ENCODE data around the gene KCNS3. TPM values are rescaled to one million over a fixed set of nuclear protein-coding genes. Genes with fewer than 3 reads are reported as not detected.
A peak's percentile ranks its signal among the peaks of the same experiment; 100 is the strongest.

KCNS3 gene
- polyA plus RNA-seq, 4 donors, result 0.67 to 14.7 (median 4.2) TPM

GRCh38 chr2:17892770-17893534 lies 14.5 kb downstream of the KCNS3 start:
- Histone ChIP-seq H3K4me1 (ENCODE audit: control insufficient read depth in 3 of 3, insufficient read depth in 2 of 3, low read depth in 1 of 3, low read length in 2 of 3) (no peaks in the 10 kb centered on the region), H3K27me3 (ENCODE audit: control insufficient read depth in 3 of 3, insufficient read depth in 3 of 3, low read length in 3 of 3) (no peaks in the 10 kb centered on the region), H3K36me3 (ENCODE audit: control insufficient read depth in 3 of 3, insufficient read depth in 2 of 3, low read depth in 1 of 3, low read length in 3 of 3) (no peaks in the 10 kb centered on the region), H3K27ac (ENCODE audit: low read depth in 1 of 3, low read length in 2 of 3) (no peak overlapping the region), H3K4me3 (ENCODE audit: low read depth in 1 of 3, low read length in 3 of 3) (no peak overlapping the region), H3K9me3 (ENCODE audit: control insufficient read depth in 2 of 2, insufficient read depth in 1 of 2, low read depth in 1 of 2, low read length in 1 of 2) (peaks cover 0 to 4% of the 10 kb centered on the region in 2 donors)
- 64 to 72% (median 64%) methylated on average over 10 of the region's 10 CpGs for WGBS, 3 donors
- FAIRE-seq (no peak), DNase-seq (peak in 1 of 2 donors; percentile 51)

GRCh38 chr2:17894005-17894404 lies 15.5 kb downstream of the KCNS3 start:
- Histone ChIP-seq H3K36me3 (ENCODE audit: control insufficient read depth in 3 of 3, insufficient read depth in 2 of 3, low read depth in 1 of 3, low read length in 3 of 3) (no peaks in the 10 kb centered on the region), H3K4me3 (ENCODE audit: low read depth in 1 of 3, low read length in 3 of 3) (no peak overlapping the region), H3K4me1 (ENCODE audit: control insufficient read depth in 3 of 3, insufficient read depth in 2 of 3, low read depth in 1 of 3, low read length in 2 of 3) (no peaks in the 10 kb centered on the region), H3K27ac (ENCODE audit: low read depth in 1 of 3, low read length in 2 of 3) (no peak overlapping the region), H3K27me3 (ENCODE audit: control insufficient read depth in 3 of 3, insufficient read depth in 3 of 3, low read length in 3 of 3) (no peaks in the 10 kb centered on the region), H3K9me3 (ENCODE audit: control insufficient read depth in 2 of 2, insufficient read depth in 1 of 2, low read depth in 1 of 2, low read length in 1 of 2) (peaks cover 0 to 4% of the 10 kb centered on the region in 2 donors)
- WGBS, 3 donors, result 0% methylated on average over 1 of the region's 1 CpG
- no peak for DNase-seq
- no peak for FAIRE-seq

- WGBS, 3 donors, result 53 to 62% (median 61%) methylated on average over 2 of the region's 2 CpGs
- H3K36me3 ChIP-seq (ENCODE audit: control insufficient read depth in 3 of 3, insufficient read depth in 2 of 3, low read depth in 1 of 3, low read length in 3 of 3), result no peaks in the 10 kb centered on the region
- no peaks in the 10 kb centered on the region for H3K27me3 ChIP-seq (ENCODE audit: control insufficient read depth in 3 of 3, insufficient read depth in 3 of 3, low read length in 3 of 3)
- H3K4me3 ChIP-seq (ENCODE audit: low read depth in 1 of 3, low read length in 3 of 3), result no peak overlapping the region
- FAIRE-seq (no peak), DNase-seq (no peak)
- peaks cover 0 to 4% of the 10 kb centered on the region in 2 donors for H3K9me3 ChIP-seq (ENCODE audit: control insufficient read depth in 2 of 2, insufficient read depth in 1 of 2, low read depth in 1 of 2, low read length in 1 of 2)
- no peak overlapping the region for H3K27ac ChIP-seq (ENCODE audit: low read depth in 1 of 3, low read length in 2 of 3)
- no peaks in the 10 kb centered on the region for H3K4me1 ChIP-seq (ENCODE audit: control insufficient read depth in 3 of 3, insufficient read depth in 2 of 3, low read depth in 1 of 3, low read length in 2 of 3)
Measured at GRCh38 chr2:17894556-17894955, 16.1 kb downstream of the KCNS3 start.

GRCh38 chr2:17899871-17900270 lies 21.4 kb downstream of the KCNS3 start:
- WGBS, 3 donors, result 70 to 79% (median 71%) methylated on average over 4 of the region's 4 CpGs
- no peaks in the 10 kb centered on the region for H3K4me1 ChIP-seq (ENCODE audit: control insufficient read depth in 3 of 3, insufficient read depth in 2 of 3, low read depth in 1 of 3, low read length in 2 of 3)
- H3K27ac ChIP-seq (ENCODE audit: low read depth in 1 of 3, low read length in 2 of 3), result no peak overlapping the region
- H3K36me3 ChIP-seq (ENCODE audit: control insufficient read depth in 3 of 3, insufficient read depth in 2 of 3, low read depth in 1 of 3, low read length in 3 of 3), result no peaks in the 10 kb centered on the region
- H3K27me3 ChIP-seq (ENCODE audit: control insufficient read depth in 3 of 3, insufficient read depth in 3 of 3, low read length in 3 of 3), result no peaks in the 10 kb centered on the region
- no peak overlapping the region for H3K4me3 ChIP-seq (ENCODE audit: low read depth in 1 of 3, low read length in 3 of 3)
- DNase-seq (no peak), FAIRE-seq (no peak)
- H3K9me3 ChIP-seq (ENCODE audit: control insufficient read depth in 2 of 2, insufficient read depth in 1 of 2, low read depth in 1 of 2, low read length in 1 of 2), result no peaks in the 10 kb centered on the region

- WGBS, 3 donors, result 17 to 34% (median 27%) methylated on average over 5 of the region's 5 CpGs
- Histone ChIP-seq H3K36me3 (ENCODE audit: control insufficient read depth in 3 of 3, insufficient read depth in 2 of 3, low read depth in 1 of 3, low read length in 3 of 3) (no peaks in the 10 kb centered on the region), H3K27me3 (ENCODE audit: control insufficient read depth in 3 of 3, insufficient read depth in 3 of 3, low read length in 3 of 3) (no peaks in the 10 kb centered on the region), H3K4me3 (ENCODE audit: low read depth in 1 of 3, low read length in 3 of 3) (no peak overlapping the region), H3K27ac (ENCODE audit: low read depth in 1 of 3, low read length in 2 of 3) (no peak overlapping the region), H3K9me3 (ENCODE audit: control insufficient read depth in 2 of 2, insufficient read depth in 1 of 2, low read depth in 1 of 2, low read length in 1 of 2) (no peaks in the 10 kb centered on the region), H3K4me1 (ENCODE audit: control insufficient read depth in 3 of 3, insufficient read depth in 2 of 3, low read depth in 1 of 3, low read length in 2 of 3) (no peaks in the 10 kb centered on the region)
- DNase-seq (no peak), FAIRE-seq (no peak)
Measured at GRCh38 chr2:17901246-17901645, 22.8 kb downstream of the KCNS3 start.

- 17 to 58% (median 30%) methylated on average over 5 of the region's 5 CpGs for WGBS, 3 donors
- H3K4me1 ChIP-seq (ENCODE audit: control insufficient read depth in 3 of 3, insufficient read depth in 2 of 3, low read depth in 1 of 3, low read length in 2 of 3), result peaks cover 0 to 2% (median 0%) of the 10 kb centered on the region in 3 donors
Measured at GRCh38 chr2:17910980-17911379, 32.5 kb downstream of the KCNS3 start.

GRCh38 chr2:17911491-17912260 lies 33.2 kb downstream of the KCNS3 start:
- 49 to 55% (median 53%) methylated on average over 5 of the region's 5 CpGs for WGBS, 3 donors

More at GRCh38 chr2:17910980-17911379, 32.5 kb downstream of the KCNS3 start:
- no peak for FAIRE-seq
- DNase-seq, result peak in 1 of 2 donors; percentile 52
- Histone ChIP-seq H3K9me3 (ENCODE audit: control insufficient read depth in 2 of 2, insufficient read depth in 1 of 2, low read depth in 1 of 2, low read length in 1 of 2) (no peaks in the 10 kb centered on the region), H3K27me3 (ENCODE audit: control insufficient read depth in 3 of 3, insufficient read depth in 3 of 3, low read length in 3 of 3) (no peaks in the 10 kb centered on the region), H3K36me3 (ENCODE audit: control insufficient read depth in 3 of 3, insufficient read depth in 2 of 3, low read depth in 1 of 3, low read length in 3 of 3) (no peaks in the 10 kb centered on the region), H3K4me3 (ENCODE audit: low read depth in 1 of 3, low read length in 3 of 3) (no peak overlapping the region), H3K27ac (ENCODE audit: low read depth in 1 of 3, low read length in 2 of 3) (no peak overlapping the region)

GRCh38 chr2:17912266-17912691 lies 33.8 kb downstream of the KCNS3 start:
- H3K4me3 ChIP-seq (ENCODE audit: low read depth in 1 of 3, low read length in 3 of 3), result no peak overlapping the region
- DNase-seq (peak in 1 of 2 donors; percentile 15), FAIRE-seq (no peak)
- no peaks in the 10 kb centered on the region for H3K36me3 ChIP-seq (ENCODE audit: control insufficient read depth in 3 of 3, insufficient read depth in 2 of 3, low read depth in 1 of 3, low read length in 3 of 3)
- H3K4me1 ChIP-seq (ENCODE audit: control insufficient read depth in 3 of 3, insufficient read depth in 2 of 3, low read depth in 1 of 3, low read length in 2 of 3), result peaks cover 0 to 2% (median 0%) of the 10 kb centered on the region in 3 donors
- WGBS, 3 donors, result 60 to 70% (median 64%) methylated on average over 5 of the region's 5 CpGs
- no peaks in the 10 kb centered on the region for H3K9me3 ChIP-seq (ENCODE audit: control insufficient read depth in 2 of 2, insufficient read depth in 1 of 2, low read depth in 1 of 2, low read length in 1 of 2)
- no peaks in the 10 kb centered on the region for H3K27me3 ChIP-seq (ENCODE audit: control insufficient read depth in 3 of 3, insufficient read depth in 3 of 3, low read length in 3 of 3)
- no peak overlapping the region for H3K27ac ChIP-seq (ENCODE audit: low read depth in 1 of 3, low read length in 2 of 3)

More at GRCh38 chr2:17911491-17912260, 33.2 kb downstream of the KCNS3 start:
- DNase-seq (no peak), FAIRE-seq (no peak)
- Histone ChIP-seq H3K27ac (ENCODE audit: low read depth in 1 of 3, low read length in 2 of 3) (no peak overlapping the region), H3K27me3 (ENCODE audit: control insufficient read depth in 3 of 3, insufficient read depth in 3 of 3, low read length in 3 of 3) (no peaks in the 10 kb centered on the region), H3K9me3 (ENCODE audit: control insufficient read depth in 2 of 2, insufficient read depth in 1 of 2, low read depth in 1 of 2, low read length in 1 of 2) (no peaks in the 10 kb centered on the region), H3K36me3 (ENCODE audit: control insufficient read depth in 3 of 3, insufficient read depth in 2 of 3, low read depth in 1 of 3, low read length in 3 of 3) (no peaks in the 10 kb centered on the region), H3K4me3 (ENCODE audit: low read depth in 1 of 3, low read length in 3 of 3) (no peak overlapping the region), H3K4me1 (ENCODE audit: control insufficient read depth in 3 of 3, insufficient read depth in 2 of 3, low read depth in 1 of 3, low read length in 2 of 3) (peaks cover 0 to 2% (median 0%) of the 10 kb centered on the region in 3 donors)

All from small intestine (tissue), 7 donors.